HepG2 (cell line): Measurements from ENCODE around the gene TIPRL. TPM values are rescaled to one million over a fixed set of nuclear protein-coding genes. Genes with fewer than 3 reads are reported as not detected.

Experiments
- AGO2 ChIP-seq: fragments of 200-400 bp; formaldehyde crosslinking; optimal IDR thresholded peaks from 2 replicates; pipeline ENCODE3; 2017; ENCODE audit warnings: mild to moderate bottlenecking, low read depth, low read length, moderate library complexity
- CBX5 ChIP-seq: sonication (generic); formaldehyde crosslinking; IDR thresholded peaks from 2 replicates; pipeline ENCODE4 v1.4.0; 2020; ENCODE audit warnings: missing genetic modification reagents, borderline replicate concordance
- CEBPB ChIP-seq: IDR thresholded peaks from 2 replicates; pipeline ENCODE4 v1.6.1; 2011; ENCODE audit warnings: low read depth, low read length, improper control_type of control experiment, borderline replicate concordance
- DNMT3B ChIP-seq: conservative IDR thresholded peaks from 2 replicates; pipeline ENCODE4 v1.6.1; 2016; ENCODE audit warnings: missing biosample characterization, control low read depth
- HES4 ChIP-seq: sonication (generic); formaldehyde crosslinking; IDR thresholded peaks from 2 replicates; pipeline ENCODE4 v1.9.0; 2021; ENCODE audit warnings: mild to moderate bottlenecking, missing genetic modification reagents, borderline replicate concordance
- MEF2D ChIP-seq: sonication (generic); formaldehyde crosslinking; IDR thresholded peaks from 2 replicates; pipeline ENCODE4 v1.5.1; 2020; ENCODE audit warnings: mild to moderate bottlenecking, missing genetic modification reagents
- NFKB2 ChIP-seq: sonication (generic); formaldehyde crosslinking; IDR thresholded peaks from 2 replicates; pipeline ENCODE4 v1.4.0; 2020; ENCODE audit warnings: missing genetic modification reagents, borderline replicate concordance
- ONECUT2 ChIP-seq: sonication (generic); formaldehyde crosslinking; IDR thresholded peaks from 2 replicates; pipeline ENCODE4 v1.4.0; 2020; ENCODE audit warnings: missing genetic modification reagents
- POLR2G ChIP-seq: fragments of 200-400 bp; formaldehyde crosslinking; IDR thresholded peaks from 2 replicates; pipeline ENCODE4 v1.6.1; 2018; ENCODE audit warnings: mild to moderate bottlenecking, low read depth, low read length, moderate library complexity
- REPIN1 ChIP-seq: sonication (generic); formaldehyde crosslinking; IDR thresholded peaks from 2 replicates; pipeline ENCODE4 v1.8.0; 2022; ENCODE audit warnings: missing genetic modification reagents, low read depth, mild to moderate bottlenecking, borderline replicate concordance
- TCF12 ChIP-seq, 2 experiments: fragments of 450-650 bp in 1 of 2; sonication (generic) in 1 of 2; formaldehyde crosslinking in 1 of 2; IDR thresholded peaks; 2 replicates each; pipeline versions ENCODE4 v1.6.1 to v1.8.0; 2017 to 2022; ENCODE audit warnings: antibody characterized with exemption in 1 of 2, mild to moderate bottlenecking in 1 of 2, missing genetic modification reagents in 1 of 2, moderate library complexity in 1 of 2
- XRCC5 ChIP-seq: fragments of 200-400 bp; formaldehyde crosslinking; optimal IDR thresholded peaks from 2 replicates; pipeline ENCODE3; 2017; ENCODE audit warnings: mild to moderate bottlenecking, low read length
- ZKSCAN1 ChIP-seq: fragments of 150-350 bp; IDR thresholded peaks from 2 replicates; pipeline ENCODE4 v1.6.1; 2014; ENCODE audit warnings: low read length
- ZNF17 ChIP-seq: sonication (generic); formaldehyde crosslinking; IDR thresholded peaks from 2 replicates; pipeline ENCODE4 v1.5.0; 2020; ENCODE audit warnings: mild to moderate bottlenecking, missing genetic modification reagents
- ZNF224 ChIP-seq: sonication (generic); formaldehyde crosslinking; IDR thresholded peaks from 2 replicates; pipeline ENCODE4 v1.5.0; 2020; ENCODE audit warnings: mild to moderate bottlenecking, missing genetic modification reagents
- ZNF546 ChIP-seq: sonication (generic); formaldehyde crosslinking; conservative IDR thresholded peaks from 2 replicates; pipeline ENCODE4 v1.8.1; 2023; ENCODE audit warnings: mild to moderate bottlenecking, missing genetic modification reagents
- ZNF607 ChIP-seq: sonication (generic); formaldehyde crosslinking; IDR thresholded peaks from 2 replicates; pipeline ENCODE4 v1.5.1; 2020; ENCODE audit warnings: missing genetic modification reagents, mild to moderate bottlenecking, borderline replicate concordance
- ZNF672 ChIP-seq: sonication (generic); formaldehyde crosslinking; IDR thresholded peaks from 2 replicates; pipeline ENCODE4 v1.8.1; 2022; ENCODE audit warnings: missing genetic modification reagents
- polyA plus RNA-seq, 8 experiments: library from polyadenylated mRNA; depleted of rRNA in 3 of 8; stranded (reverse) in 7 of 8; unstranded in 1 of 8; fragments of >200 nt; fragmentation: Illumina TruSeq in 4 of 8; extraction: Trizol in 4 of 8; gene quantifications; 2 replicates each; pipeline versions ENCODE4 v1.2.1 to v1.2.3, GENCODE V29; 2011 to 2016; ENCODE audit warnings: low read depth in 4 of 8, missing spikeins in 1 of 8, mixed read lengths in 1 of 8; ENCODE audit not compliant: insufficient read depth in 1 of 8
- total RNA-seq, 5 experiments: library from RNA; depleted of rRNA; stranded (reverse); fragments of >200 nt; fragmentation: Illumina TruSeq; extraction: Trizol; gene quantifications; 2 replicates each; pipeline ENCODE4 v1.2.3, GENCODE V29; 2016; ENCODE audit warnings: low read depth in 1 of 5
- TF ChIP-seq, protein P1 (sequence below): sonication (generic); formaldehyde crosslinking; IDR thresholded peaks from 2 replicates; pipeline ENCODE4 v1.8.0; 2022; ENCODE audit warnings: mild to moderate bottlenecking, missing genetic modification reagents
- TF ChIP-seq, protein P2 (sequence below): sonication (generic); formaldehyde crosslinking; IDR thresholded peaks from 2 replicates; pipeline ENCODE4 v1.4.0; 2020; ENCODE audit warnings: missing genetic modification reagents
- TF ChIP-seq, protein P3 (sequence below): sonication (generic); formaldehyde crosslinking; IDR thresholded peaks from 2 replicates; pipeline ENCODE4 v1.4.0; 2020; ENCODE audit warnings: missing genetic modification reagents, borderline replicate concordance
- TF ChIP-seq, protein P4 (sequence below): sonication (generic); formaldehyde crosslinking; conservative IDR thresholded peaks from 2 replicates; pipeline ENCODE4 v1.8.0; 2022; ENCODE audit warnings: missing genetic modification reagents

Gene TIPRL
- total and polyA plus RNA-seq, 2 of the 13 experiments (the other 11 are each of a cell fraction or from before 2014, with no cell fraction given) = 10.1 to 22.8 TPM

DNA sequence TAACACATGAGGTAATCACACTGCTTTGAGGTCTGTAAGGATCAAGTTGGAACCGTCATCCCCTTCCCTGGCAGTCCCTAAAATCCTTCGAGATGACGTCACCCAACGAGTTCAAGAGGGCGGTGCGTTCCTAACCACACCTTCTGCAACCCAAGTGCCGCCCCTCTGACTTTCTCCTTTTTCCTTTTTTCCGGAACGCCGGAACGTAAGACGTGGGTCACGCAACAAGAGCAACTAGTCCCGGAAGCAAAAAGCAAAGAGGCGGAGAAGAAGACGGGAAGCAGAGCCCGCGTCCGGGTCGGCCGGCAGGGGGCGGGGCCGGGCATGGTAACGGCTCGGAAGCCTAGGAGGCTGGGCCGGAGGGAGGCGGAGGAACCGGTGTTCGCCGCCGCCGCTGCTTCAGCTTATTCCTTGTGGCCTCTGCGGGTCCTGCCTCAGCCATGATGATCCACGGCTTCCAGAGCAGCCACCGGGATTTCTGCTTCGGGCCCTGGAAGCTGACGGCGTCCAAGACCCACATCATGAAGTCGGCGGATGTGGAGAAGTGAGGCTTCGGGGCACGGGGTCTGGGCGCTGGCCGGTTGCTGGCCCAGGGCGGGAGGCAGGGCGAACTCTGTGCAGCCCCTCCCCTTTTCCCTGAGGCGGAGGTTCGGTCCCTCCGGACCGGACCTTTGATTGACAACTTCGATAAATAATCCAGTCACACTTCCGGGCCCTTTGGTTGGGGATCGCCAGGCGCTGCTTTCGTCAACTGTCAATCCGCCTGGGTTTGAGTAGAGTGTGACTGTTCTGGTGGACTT, at the start of gene TIPRL (continued):
- TF ChIP-seq CBX5 (peak; percentile 33; the same call in 1 of the 2 replicates), ZNF17 (CRISPR knock-in tag) (no peak), XRCC5 (peak; percentile 73), DNMT3B (CRISPR knock-in tag) (no peak), NFKB2 (CRISPR knock-in tag) (peak; percentile 56; the same call in 1 of the 2 replicates), ZNF607 (CRISPR knock-in tag) (no peak), REPIN1 (peak; percentile 58; the same call in 1 of the 2 replicates), ZKSCAN1 (no peak), TCF12 (IDR thresholded peaks at IDR 0.05) (no peak), TCF12 (CRISPR knock-in tag; IDR thresholded peaks at IDR 0.05) (0 out of 2 replicates have a peak, but pooled peaks have one; percentile 58), HES4 (CRISPR knock-in tag) (no peak), ZNF224 (0 out of 2 replicates have a peak, but pooled peaks have one; percentile 54), AGO2 (peak; percentile 22), ZNF546 (CRISPR knock-in tag) (peak; percentile 90; the same call in 1 of the 2 replicates), CEBPB (peak; percentile 44; the same call in 1 of the 2 replicates), POLR2G (peak; percentile 77), ZNF672 (CRISPR knock-in tag) (no peak), MEF2D (CRISPR knock-in tag) (0 out of 2 replicates have a peak, but pooled peaks have one; percentile 65), ONECUT2 (no peak)
- TF ChIP-seq, protein P1, sequence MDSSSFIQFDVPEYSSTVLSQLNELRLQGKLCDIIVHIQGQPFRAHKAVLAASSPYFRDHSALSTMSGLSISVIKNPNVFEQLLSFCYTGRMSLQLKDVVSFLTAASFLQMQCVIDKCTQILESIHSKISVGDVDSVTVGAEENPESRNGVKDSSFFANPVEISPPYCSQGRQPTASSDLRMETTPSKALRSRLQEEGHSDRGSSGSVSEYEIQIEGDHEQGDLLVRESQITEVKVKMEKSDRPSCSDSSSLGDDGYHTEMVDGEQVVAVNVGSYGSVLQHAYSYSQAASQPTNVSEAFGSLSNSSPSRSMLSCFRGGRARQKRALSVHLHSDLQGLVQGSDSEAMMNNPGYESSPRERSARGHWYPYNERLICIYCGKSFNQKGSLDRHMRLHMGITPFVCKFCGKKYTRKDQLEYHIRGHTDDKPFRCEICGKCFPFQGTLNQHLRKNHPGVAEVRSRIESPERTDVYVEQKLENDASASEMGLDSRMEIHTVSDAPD = peak; percentile 40; the same call in 1 of the 2 replicates
- TF ChIP-seq, protein P2, sequence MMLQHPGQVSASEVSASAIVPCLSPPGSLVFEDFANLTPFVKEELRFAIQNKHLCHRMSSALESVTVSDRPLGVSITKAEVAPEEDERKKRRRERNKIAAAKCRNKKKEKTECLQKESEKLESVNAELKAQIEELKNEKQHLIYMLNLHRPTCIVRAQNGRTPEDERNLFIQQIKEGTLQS (CRISPR knock-in tag) = peak; percentile 79
- TF ChIP-seq, protein P3, sequence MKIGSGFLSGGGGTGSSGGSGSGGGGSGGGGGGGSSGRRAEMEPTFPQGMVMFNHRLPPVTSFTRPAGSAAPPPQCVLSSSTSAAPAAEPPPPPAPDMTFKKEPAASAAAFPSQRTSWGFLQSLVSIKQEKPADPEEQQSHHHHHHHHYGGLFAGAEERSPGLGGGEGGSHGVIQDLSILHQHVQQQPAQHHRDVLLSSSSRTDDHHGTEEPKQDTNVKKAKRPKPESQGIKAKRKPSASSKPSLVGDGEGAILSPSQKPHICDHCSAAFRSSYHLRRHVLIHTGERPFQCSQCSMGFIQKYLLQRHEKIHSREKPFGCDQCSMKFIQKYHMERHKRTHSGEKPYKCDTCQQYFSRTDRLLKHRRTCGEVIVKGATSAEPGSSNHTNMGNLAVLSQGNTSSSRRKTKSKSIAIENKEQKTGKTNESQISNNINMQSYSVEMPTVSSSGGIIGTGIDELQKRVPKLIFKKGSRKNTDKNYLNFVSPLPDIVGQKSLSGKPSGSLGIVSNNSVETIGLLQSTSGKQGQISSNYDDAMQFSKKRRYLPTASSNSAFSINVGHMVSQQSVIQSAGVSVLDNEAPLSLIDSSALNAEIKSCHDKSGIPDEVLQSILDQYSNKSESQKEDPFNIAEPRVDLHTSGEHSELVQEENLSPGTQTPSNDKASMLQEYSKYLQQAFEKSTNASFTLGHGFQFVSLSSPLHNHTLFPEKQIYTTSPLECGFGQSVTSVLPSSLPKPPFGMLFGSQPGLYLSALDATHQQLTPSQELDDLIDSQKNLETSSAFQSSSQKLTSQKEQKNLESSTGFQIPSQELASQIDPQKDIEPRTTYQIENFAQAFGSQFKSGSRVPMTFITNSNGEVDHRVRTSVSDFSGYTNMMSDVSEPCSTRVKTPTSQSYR (CRISPR knock-in tag) = peak; percentile 26; the same call in 1 of the 2 replicates
- TF ChIP-seq, protein P4, sequence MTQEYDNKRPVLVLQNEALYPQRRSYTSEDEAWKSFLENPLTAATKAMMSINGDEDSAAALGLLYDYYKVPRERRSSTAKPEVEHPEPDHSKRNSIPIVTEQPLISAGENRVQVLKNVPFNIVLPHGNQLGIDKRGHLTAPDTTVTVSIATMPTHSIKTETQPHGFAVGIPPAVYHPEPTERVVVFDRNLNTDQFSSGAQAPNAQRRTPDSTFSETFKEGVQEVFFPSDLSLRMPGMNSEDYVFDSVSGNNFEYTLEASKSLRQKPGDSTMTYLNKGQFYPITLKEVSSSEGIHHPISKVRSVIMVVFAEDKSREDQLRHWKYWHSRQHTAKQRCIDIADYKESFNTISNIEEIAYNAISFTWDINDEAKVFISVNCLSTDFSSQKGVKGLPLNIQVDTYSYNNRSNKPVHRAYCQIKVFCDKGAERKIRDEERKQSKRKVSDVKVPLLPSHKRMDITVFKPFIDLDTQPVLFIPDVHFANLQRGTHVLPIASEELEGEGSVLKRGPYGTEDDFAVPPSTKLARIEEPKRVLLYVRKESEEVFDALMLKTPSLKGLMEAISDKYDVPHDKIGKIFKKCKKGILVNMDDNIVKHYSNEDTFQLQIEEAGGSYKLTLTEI (CRISPR knock-in tag) = no peak
